Neuronal stem cell (in vitro differentiated cells): Measurements from ENCODE around the gene PRM2.

Experiments used
- DNase-seq: peaks from one replicate; pipeline ENCODE4 v3.0.0-alpha.2; 2013; ENCODE audit warnings: low spot score
- H2AFZ ChIP-seq: one replicate; pipeline ENCODE4 v1.6.1; 2013; ENCODE audit warnings: mild to moderate bottlenecking, low read length, inconsistent platforms
- H2AK5ac ChIP-seq: 2 replicates; pipeline ENCODE4 v1.6.1; 2013; ENCODE audit warnings: low read depth, mild to moderate bottlenecking, inconsistent platforms, low read length, moderate library complexity, mixed read lengths
- H2BK120ac ChIP-seq: 2 replicates; pipeline ENCODE4 v1.6.1; 2013; ENCODE audit warnings: low read depth, mild to moderate bottlenecking, inconsistent platforms, low read length, moderate library complexity, mixed read lengths
- H2BK12ac ChIP-seq: one replicate; pipeline ENCODE4 v1.6.1; 2013; ENCODE audit warnings: low read length, inconsistent platforms
- H2BK15ac ChIP-seq: 2 replicates; pipeline ENCODE4 v1.6.1; 2013; ENCODE audit warnings: mild to moderate bottlenecking, low read length, inconsistent platforms, mixed read lengths
- H2BK5ac ChIP-seq: one replicate; pipeline ENCODE4 v1.6.1; 2013; ENCODE audit warnings: inconsistent platforms, mild to moderate bottlenecking, low read length, moderate library complexity
- H3K14ac ChIP-seq: one replicate; pipeline ENCODE4 v1.6.1; 2013; ENCODE audit warnings: low read length, inconsistent platforms
- H3K18ac ChIP-seq: 2 replicates; pipeline ENCODE4 v1.6.1; 2013; ENCODE audit warnings: low read length, inconsistent platforms
- H3K23ac ChIP-seq: 2 replicates; pipeline ENCODE4 v1.6.1; 2013; ENCODE audit warnings: low read depth, mild to moderate bottlenecking, mixed read lengths, low read length, inconsistent platforms; ENCODE audit not compliant: poor library complexity
- H3K27ac ChIP-seq: replicated peaks from 3 replicates; pipeline ENCODE4 v1.5.1; 2013; ENCODE audit warnings: low read length, inconsistent platforms
- H3K27me3 ChIP-seq, 3 experiments: 2 replicates each; pipeline ENCODE4 v1.6.1; 2013; ENCODE audit warnings: low read length in 3 of 3, mild to moderate bottlenecking in 2 of 3, inconsistent platforms in 1 of 3, low read depth in 1 of 3, mixed read lengths in 1 of 3, moderate library complexity in 1 of 3; ENCODE audit not compliant: control insufficient read depth in 3 of 3, insufficient read depth in 3 of 3
- H3K36me3 ChIP-seq, 2 donors: replicated peaks in 1 of 2; 2 replicates each; pipeline ENCODE4 v1.6.1; 2013; ENCODE audit warnings: low read length in 2 of 2; ENCODE audit not compliant: control insufficient read depth in 2 of 2, insufficient read depth in 2 of 2
- H3K4ac ChIP-seq: 2 replicates; pipeline ENCODE4 v1.6.1; 2013; ENCODE audit warnings: inconsistent platforms, mild to moderate bottlenecking, low read length, moderate library complexity
- H3K4me1 ChIP-seq, 2 donors: 1 replicate in 1 of 2; 2 replicates in 1 of 2; pipeline ENCODE4 v1.6.1; 2013; ENCODE audit warnings: low read length in 2 of 2, low read depth in 1 of 2; ENCODE audit not compliant: control insufficient read depth in 2 of 2, insufficient read depth in 1 of 2
- H3K4me2 ChIP-seq: one replicate; pipeline ENCODE4 v1.6.1; 2013; ENCODE audit warnings: mild to moderate bottlenecking, low read length, inconsistent platforms; ENCODE audit not compliant: insufficient read depth, poor library complexity, severe bottlenecking
- H3K4me3 ChIP-seq, 2 donors: 2 replicates each; pipeline ENCODE4 v1.5.1; 2013; ENCODE audit warnings: low read length in 2 of 2, mild to moderate bottlenecking in 2 of 2, inconsistent platforms in 1 of 2, moderate library complexity in 1 of 2
- H3K79me1 ChIP-seq: one replicate; pipeline ENCODE4 v1.6.1; 2013; ENCODE audit warnings: low read depth, mild to moderate bottlenecking, inconsistent platforms, low read length, moderate library complexity
- H3K9ac ChIP-seq: one replicate; pipeline ENCODE4 v1.6.1; 2013; ENCODE audit warnings: mild to moderate bottlenecking, low read depth, low read length, inconsistent platforms; ENCODE audit not compliant: poor library complexity
- H3K9me3 ChIP-seq, 2 donors: replicated peaks in 1 of 2; 2 replicates each; pipeline versions ENCODE3 to v1.6.1; 2013; ENCODE audit warnings: low read length in 2 of 2, mild to moderate bottlenecking in 2 of 2, inconsistent platforms in 1 of 2, low read depth in 1 of 2, mixed read lengths in 1 of 2, moderate library complexity in 1 of 2; ENCODE audit not compliant: control insufficient read depth in 2 of 2, insufficient read depth in 1 of 2
- H4K8ac ChIP-seq: one replicate; pipeline ENCODE4 v1.6.1; 2013; ENCODE audit warnings: low read depth, mild to moderate bottlenecking, inconsistent platforms, low read length, moderate library complexity
- H4K91ac ChIP-seq: one replicate; pipeline ENCODE4 v1.6.1; 2013; ENCODE audit warnings: low read length, low read depth, mild to moderate bottlenecking, inconsistent platforms; ENCODE audit not compliant: poor library complexity
- WGBS, 2 donors: extraction: QIAGEN DNeasy Blood & Tissue Kit; methylation state at CpG; one replicate each; pipeline ENCODE4 v1.1.7; 2013; ENCODE audit warnings: missing lambda C conversion rate in 2 of 2, mixed read lengths in 1 of 2; ENCODE audit not compliant: insufficient read length in 2 of 2, insufficient replicate concordance in 1 of 2; ENCODE audit errors: extremely low coverage in 2 of 2; 5-methylcytosine and 5-hydroxymethylcytosine counted together

PRM2 gene

GRCh38 chr16:11298143-11298900 is 22.0 kb upstream of the PRM2 start:
- H2BK5ac ChIP-seq: no peak overlapping the region
- no peaks in the 10 kb centered on the region for H3K79me1 ChIP-seq
- no peak overlapping the region for H3K27ac ChIP-seq
- H3K9ac ChIP-seq: no peak overlapping the region
- no peak overlapping the region for H2AK5ac ChIP-seq
- no peak overlapping the region for H3K4me3 ChIP-seq
- DNase-seq: no peak
- H4K8ac ChIP-seq: no peak overlapping the region
- H3K4me2 ChIP-seq: no peak overlapping the region
- H3K14ac ChIP-seq: no peak overlapping the region
- no peaks in the 10 kb centered on the region for H3K9me3 ChIP-seq
- no peaks in the 10 kb centered on the region for H3K27me3 ChIP-seq
- H3K23ac ChIP-seq: no peak overlapping the region
- H3K4ac ChIP-seq: no peak overlapping the region
- H3K18ac ChIP-seq: no peak overlapping the region
- no peaks in the 10 kb centered on the region for H3K36me3 ChIP-seq
- H2BK15ac ChIP-seq: no peak overlapping the region
- H4K91ac ChIP-seq: no peak overlapping the region
- WGBS, 2 donors: no CpG with 5 or more reads among the region's 5 CpGs
- H2BK120ac ChIP-seq: no peak overlapping the region
- peaks cover 2 to 16% of the 10 kb centered on the region in 2 donors for H3K4me1 ChIP-seq
- peak overlapping the region; percentile 90 for H2AFZ ChIP-seq
- no peak overlapping the region for H2BK12ac ChIP-seq

- Histone ChIP-seq H3K4me3 (peak overlapping the region in 1 of 2 donors; percentile 9), H3K79me1 (no peaks in the 10 kb centered on the region), H2AFZ (peak overlapping the region; percentile 90), H3K9ac (no peak overlapping the region), H2AK5ac (no peak overlapping the region), H3K9me3 (no peaks in the 10 kb centered on the region), H3K4me1 (peaks cover 2 to 16% of the 10 kb centered on the region in 2 donors), H3K23ac (no peak overlapping the region), H2BK5ac (no peak overlapping the region), H3K14ac (no peak overlapping the region), H3K4ac (no peak overlapping the region), H3K36me3 (no peaks in the 10 kb centered on the region), H4K91ac (no peak overlapping the region), H2BK120ac (no peak overlapping the region), H3K18ac (peak overlapping the region; percentile 49), H2BK12ac (no peak overlapping the region), H2BK15ac (no peak overlapping the region), H3K27me3 (no peaks in the 10 kb centered on the region), H4K8ac (no peak overlapping the region), H3K27ac (no peak overlapping the region), H3K4me2 (no peak overlapping the region)
- no peak for DNase-seq
- no CpG with 5 or more reads among the region's 19 CpGs for WGBS, 2 donors
Observed at GRCh38 chr16:11297492-11298142, 21.3 kb upstream of the PRM2 start.

GRCh38 chr16:11296706-11297491 is 20.6 kb upstream of the PRM2 start:
- Histone ChIP-seq H4K91ac (no peak overlapping the region), H3K27me3 (no peaks in the 10 kb centered on the region), H2BK5ac (no peak overlapping the region), H3K4me2 (no peak overlapping the region), H2BK120ac (no peak overlapping the region), H3K79me1 (no peaks in the 10 kb centered on the region), H3K9ac (no peak overlapping the region), H3K4me1 (peaks cover 2 to 18% of the 10 kb centered on the region in 2 donors), H2BK15ac (no peak overlapping the region), H2AFZ (peak overlapping the region; percentile 90), H3K4ac (no peak overlapping the region), H3K27ac (no peak overlapping the region), H3K4me3 (no peak overlapping the region), H2BK12ac (no peak overlapping the region), H4K8ac (no peak overlapping the region), H3K18ac (no peak overlapping the region), H3K23ac (no peak overlapping the region), H3K14ac (no peak overlapping the region), H3K9me3 (no peaks in the 10 kb centered on the region), H2AK5ac (no peak overlapping the region), H3K36me3 (no peaks in the 10 kb centered on the region)
- no peak for DNase-seq
- WGBS, 2 donors: no CpG with 5 or more reads among the region's 10 CpGs

DNA sequence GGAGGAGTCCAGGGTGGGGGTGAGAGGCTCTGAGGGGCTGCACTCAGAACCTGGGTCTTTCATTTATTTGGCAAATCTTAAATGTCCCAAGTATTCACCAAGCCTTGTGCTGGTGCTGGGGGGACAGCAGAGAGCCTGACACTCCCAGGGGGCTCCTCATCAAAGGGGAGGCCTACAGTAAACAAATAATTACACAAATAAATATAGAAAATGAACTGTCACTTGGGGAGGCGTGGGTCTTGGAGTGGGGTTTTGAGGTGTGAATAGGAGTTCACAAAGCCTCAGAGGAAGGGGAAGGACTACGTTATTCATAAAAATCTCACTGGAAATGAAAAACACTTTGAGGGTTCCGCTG is 20.0 kb upstream of the PRM2 start:
- no peak for DNase-seq
- Histone ChIP-seq H3K27ac (no peak overlapping the region), H3K36me3 (no peaks in the 10 kb centered on the region), H3K4me3 (no peak overlapping the region), H3K14ac (no peak overlapping the region), H3K4me1 (peaks cover 6 to 21% of the 10 kb centered on the region in 2 donors), H3K4me2 (no peak overlapping the region), H3K23ac (no peak overlapping the region), H3K9me3 (no peaks in the 10 kb centered on the region), H2BK12ac (no peak overlapping the region), H3K18ac (no peak overlapping the region), H2AFZ (peak overlapping the region; percentile 39), H2BK15ac (no peak overlapping the region), H4K8ac (no peak overlapping the region), H3K9ac (no peak overlapping the region), H2BK120ac (no peak overlapping the region), H3K4ac (no peak overlapping the region), H3K27me3 (no peaks in the 10 kb centered on the region), H2BK5ac (no peak overlapping the region), H2AK5ac (no peak overlapping the region), H3K79me1 (no peaks in the 10 kb centered on the region), H4K91ac (no peak overlapping the region)
- WGBS, 2 donors: no CpG with 5 or more reads among the region's 3 CpGs
